Omental fat pad (tissue), 4 donors: ENCODE data around the gene KIFC3. TPM values are rescaled to one million over a fixed set of nuclear protein-coding genes. Genes with fewer than 3 reads are reported as not detected.

Experiments
- ATAC-seq: fragments of 150-250 bp; one replicate; pipeline ENCODE4 v1.9.1; 2016; ENCODE audit warnings: mild to moderate bottlenecking, moderate library complexity; ENCODE audit not compliant: low FRiP score
- DNase-seq: peaks from one replicate; pipeline ENCODE4 v3.0.0-alpha.2; 2019; ENCODE audit warnings: low spot score
- total RNA-seq, 4 donors: library from RNA; depleted of rRNA; stranded (reverse); fragments of >200 nt; gene quantifications; one replicate each; pipeline ENCODE4 v1.1.0, GENCODE V29; 2016
- TF ChIP-seq, protein P1 (sequence below), 3 donors: fragments of 450-650 bp; IDR thresholded peaks; one replicate each; pipeline ENCODE4 v1.5.1; 2016 to 2017; ENCODE audit warnings: antibody characterized with exemption in 3 of 3, mild to moderate bottlenecking in 3 of 3, moderate library complexity in 2 of 3

The KIFC3 gene
- total RNA-seq, 4 donors from 2014 or later = 41.5 to 96.9 (median 58.9) TPM

DNA sequence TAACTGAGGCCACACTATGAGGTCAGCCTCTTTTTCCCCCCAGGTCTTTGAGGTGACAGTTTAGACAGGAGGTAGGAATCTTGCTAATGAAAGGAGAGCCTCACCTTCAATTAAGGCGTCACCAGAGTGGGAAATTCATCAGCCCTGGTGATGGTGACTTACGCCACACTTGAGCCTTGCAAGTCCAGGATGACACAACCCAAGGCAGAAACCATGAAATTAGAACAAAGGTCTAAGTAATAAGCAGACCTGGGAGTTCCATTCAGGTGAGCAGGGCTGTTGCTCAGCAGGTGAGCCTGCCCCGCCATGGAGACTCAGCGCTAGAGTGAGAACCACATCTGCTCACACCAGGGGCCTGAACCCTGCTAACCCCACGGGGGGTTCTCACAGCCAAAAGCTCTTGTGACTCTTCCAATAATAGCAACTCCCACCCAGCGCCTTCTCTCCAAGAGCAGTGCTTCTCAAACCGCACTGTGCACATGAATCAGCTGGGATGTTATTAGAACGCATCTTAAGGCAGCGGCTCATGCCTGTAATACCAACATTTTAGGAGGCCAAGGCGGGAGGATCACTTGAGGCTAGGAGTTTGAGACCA is 28.7 kb upstream of the KIFC3 start:
- DNase-seq = no peak
- ATAC-seq = no peak
- TF ChIP-seq, protein P1, sequence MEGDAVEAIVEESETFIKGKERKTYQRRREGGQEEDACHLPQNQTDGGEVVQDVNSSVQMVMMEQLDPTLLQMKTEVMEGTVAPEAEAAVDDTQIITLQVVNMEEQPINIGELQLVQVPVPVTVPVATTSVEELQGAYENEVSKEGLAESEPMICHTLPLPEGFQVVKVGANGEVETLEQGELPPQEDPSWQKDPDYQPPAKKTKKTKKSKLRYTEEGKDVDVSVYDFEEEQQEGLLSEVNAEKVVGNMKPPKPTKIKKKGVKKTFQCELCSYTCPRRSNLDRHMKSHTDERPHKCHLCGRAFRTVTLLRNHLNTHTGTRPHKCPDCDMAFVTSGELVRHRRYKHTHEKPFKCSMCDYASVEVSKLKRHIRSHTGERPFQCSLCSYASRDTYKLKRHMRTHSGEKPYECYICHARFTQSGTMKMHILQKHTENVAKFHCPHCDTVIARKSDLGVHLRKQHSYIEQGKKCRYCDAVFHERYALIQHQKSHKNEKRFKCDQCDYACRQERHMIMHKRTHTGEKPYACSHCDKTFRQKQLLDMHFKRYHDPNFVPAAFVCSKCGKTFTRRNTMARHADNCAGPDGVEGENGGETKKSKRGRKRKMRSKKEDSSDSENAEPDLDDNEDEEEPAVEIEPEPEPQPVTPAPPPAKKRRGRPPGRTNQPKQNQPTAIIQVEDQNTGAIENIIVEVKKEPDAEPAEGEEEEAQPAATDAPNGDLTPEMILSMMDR (IDR thresholded peaks at IDR 0.05) = no peak

DNA sequence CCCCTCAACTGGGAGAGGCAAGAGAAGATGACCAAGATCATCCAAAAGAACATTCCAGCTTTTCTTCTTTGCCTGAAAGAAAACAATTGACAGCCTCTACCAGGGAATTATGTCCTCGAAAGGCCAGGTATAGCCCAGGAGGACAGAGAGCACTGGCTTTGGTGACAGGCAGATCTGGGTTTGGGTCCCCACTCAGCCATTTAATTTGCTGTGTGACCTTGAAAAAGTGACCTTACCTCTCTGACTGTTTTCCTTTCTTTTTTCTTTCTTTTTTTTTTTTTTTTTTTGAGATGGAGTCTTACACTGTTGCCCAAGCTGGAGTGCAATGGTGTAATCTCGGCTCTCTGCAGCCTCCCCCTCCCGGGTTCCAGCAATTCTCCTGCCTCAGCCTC is 27.7 kb upstream of the KIFC3 start:
- TF ChIP-seq, protein P1 (IDR thresholded peaks at IDR 0.05) = no peak
- no peak for DNase-seq
- ATAC-seq = no peak

DNA sequence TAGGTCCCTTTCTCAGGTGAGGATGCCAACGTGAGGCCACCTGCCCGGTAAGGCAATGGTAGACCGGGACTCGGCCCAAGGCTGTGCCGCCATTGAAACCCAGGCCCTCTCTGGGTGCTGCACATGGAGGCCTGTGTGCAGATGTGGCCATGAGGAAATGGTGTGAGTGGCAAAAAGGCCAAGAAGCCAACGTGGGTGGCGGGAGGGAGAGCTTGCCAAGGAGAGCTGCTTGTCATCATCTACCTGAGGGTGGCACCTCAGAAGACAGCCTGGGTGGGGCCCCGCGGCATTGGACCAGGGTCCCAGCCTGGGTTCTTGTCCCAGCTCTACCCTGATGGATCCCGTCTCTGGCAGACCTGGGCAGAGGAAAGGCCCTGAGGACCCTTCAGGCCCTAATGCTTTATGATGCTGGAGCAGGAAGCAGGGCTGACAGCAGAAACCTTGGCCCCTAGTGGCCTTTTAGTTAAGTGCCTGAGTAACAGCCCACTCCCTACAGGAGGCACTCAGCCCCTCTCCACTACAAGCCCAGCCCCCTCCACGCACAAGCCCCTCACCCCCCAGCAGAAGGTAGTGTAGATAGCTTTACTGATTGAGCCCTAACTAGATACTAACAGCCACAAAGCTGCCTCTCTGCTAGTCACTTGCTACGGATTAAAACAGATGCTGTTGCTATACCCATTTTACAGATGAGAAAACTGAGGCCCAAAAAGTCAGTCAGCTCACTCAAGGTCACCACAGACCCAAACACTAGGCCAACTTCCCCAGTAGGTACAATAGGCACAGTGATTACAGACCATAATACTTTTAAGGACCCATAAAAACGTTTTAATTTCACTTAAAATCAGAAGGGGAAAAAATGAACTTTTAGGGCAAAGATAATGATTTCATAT is 26.2 kb upstream of the KIFC3 start:
- no peak for DNase-seq
- TF ChIP-seq, protein P1 (IDR thresholded peaks at IDR 0.05) = no peak
- ATAC-seq = no peak

DNA sequence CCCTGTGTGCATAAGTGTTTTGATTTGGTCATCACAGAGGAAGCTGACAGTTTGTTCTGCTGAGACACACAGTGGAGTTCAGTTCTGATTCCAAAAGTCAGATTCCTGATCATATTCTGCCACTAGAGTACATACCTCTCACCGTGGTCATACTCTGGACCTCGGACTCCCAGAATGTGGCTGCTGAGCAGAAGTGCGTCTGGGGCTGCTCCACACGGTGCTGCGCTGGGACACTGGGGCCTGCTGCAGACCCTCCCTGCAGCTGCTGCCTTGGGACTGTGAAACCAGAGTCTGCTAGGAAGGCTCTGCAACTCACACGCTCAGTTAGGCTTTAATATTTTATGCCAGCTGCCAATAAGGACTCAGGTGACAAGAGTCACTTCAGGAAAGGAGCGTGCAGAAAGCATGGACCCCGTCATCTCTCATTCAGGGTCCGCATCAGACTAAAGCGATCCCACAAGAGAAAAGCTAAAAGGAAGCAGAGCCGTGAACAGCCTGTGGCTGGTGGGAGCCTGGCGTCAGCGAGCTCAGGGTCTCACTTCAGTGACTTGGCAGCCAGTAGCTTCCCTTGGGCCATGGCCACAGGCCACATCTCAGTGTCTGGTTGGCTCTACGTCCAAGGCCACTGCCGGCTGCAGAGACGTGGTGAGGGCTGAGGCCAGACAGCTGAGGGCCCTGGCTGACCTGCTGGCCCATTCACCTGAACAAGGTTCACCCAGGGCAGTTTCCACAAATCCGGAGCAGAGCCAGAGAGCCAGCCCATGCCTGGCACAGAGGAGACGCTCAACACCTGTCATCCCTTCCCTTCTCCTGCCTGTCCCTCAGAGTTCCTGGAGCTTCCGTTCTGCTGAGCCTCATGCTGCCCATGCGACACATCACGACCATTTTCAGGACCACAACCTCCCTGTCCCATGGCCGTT is 24.7 kb upstream of the KIFC3 start:
- DNase-seq = no peak
- ATAC-seq = no peak
- TF ChIP-seq, protein P1 (IDR thresholded peaks at IDR 0.05) = no peak

DNA sequence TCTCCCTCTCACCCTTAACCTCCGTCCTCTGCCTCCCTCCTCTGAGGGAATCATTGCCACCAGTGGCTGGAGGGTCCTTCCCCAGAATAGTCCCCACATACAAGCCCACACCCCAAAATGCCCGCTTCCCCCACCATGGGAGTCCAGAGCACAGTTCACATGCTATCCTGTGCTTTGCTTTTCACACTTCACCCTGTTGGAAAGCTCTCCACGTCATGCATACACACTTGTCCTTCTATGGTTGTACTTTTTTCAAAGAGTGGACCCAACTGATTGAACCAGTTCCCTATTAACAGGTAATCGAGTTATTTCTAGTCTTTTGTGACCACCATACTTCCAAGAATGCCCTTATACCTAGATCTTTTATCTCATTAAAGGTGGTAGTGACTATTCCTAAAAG is 23.8 kb upstream of the KIFC3 start:
- ATAC-seq = no peak
- TF ChIP-seq, protein P1 (IDR thresholded peaks at IDR 0.05) = no peak

DNA sequence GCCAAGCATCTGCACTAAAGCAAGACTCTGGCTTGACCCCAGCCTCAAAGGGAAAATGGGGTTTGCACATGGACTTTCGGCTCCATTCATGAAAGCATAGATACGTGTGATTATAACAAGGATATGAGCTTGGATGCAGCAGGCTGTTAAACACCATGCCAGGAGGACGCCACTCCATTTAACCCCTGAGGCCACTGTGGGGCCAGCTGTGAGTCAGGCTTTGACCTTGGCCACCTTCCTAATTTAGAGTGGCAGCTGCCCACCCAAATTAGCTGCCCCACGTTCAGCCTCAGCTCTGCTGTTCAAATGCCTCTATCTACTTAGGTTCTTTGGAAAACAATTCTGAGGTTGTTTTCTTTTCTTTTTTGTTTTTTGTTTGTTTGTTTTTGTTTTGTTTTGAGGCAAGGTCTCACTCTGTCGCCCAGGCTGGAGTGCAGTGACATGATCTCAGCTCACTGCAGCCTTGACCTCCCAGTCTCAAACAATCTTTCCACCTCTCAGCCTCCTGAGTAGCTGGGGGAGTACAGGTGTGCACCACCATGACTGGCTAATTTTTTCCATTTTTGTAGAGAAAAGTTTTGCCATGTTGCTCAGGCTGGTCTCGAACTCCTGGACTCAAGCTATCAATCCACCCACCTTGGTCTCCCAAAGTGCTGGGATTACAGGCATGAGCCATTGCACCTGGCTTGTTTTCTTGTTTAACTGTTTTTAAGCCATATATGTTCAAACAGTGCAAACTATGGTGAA is 23.2 kb upstream of the KIFC3 start:
- TF ChIP-seq, protein P1 (IDR thresholded peaks at IDR 0.05) = no peak
- ATAC-seq (no peak), DNase-seq (no peak)

More for the DNA sequence above, 23.8 kb upstream of the KIFC3 start:
- DNase-seq = no peak
